ENCODE data around the gene SNED1.

GRCh38 chr2:241126771-241127202 is 128.4 kb downstream of the SNED1 start:
- TF ChIP-seq CTCF (conservative IDR thresholded peaks at IDR 0.05; ENCODE audit: low read depth in 2 of 2): no peak
- no peak for TF ChIP-seq EZH2phosphoT487 (IDR thresholded peaks at IDR 0.05; ENCODE audit: unreplicated experiment)
- TF ChIP-seq NANOG (IDR thresholded peaks at IDR 0.05; ENCODE audit: borderline replicate concordance): no peak
- TF ChIP-seq JUNB (IDR thresholded peaks at IDR 0.05; ENCODE audit: unreplicated experiment): no peak
- TF ChIP-seq POLR2AphosphoS5 (IDR thresholded peaks at IDR 0.05; ENCODE audit: low read depth): no peak
- no peak for TF ChIP-seq REST (IDR thresholded peaks at IDR 0.05; ENCODE audit: unreplicated experiment)
- no peak for TF ChIP-seq STAT1 (IDR thresholded peaks at IDR 0.05; ENCODE audit: unreplicated experiment)
- no peak for TF ChIP-seq CREB1 (CRISPR knock-in tag; IDR thresholded peaks at IDR 0.05; ENCODE audit: low read depth)
- no peak for TF ChIP-seq ZNF331 (CRISPR knock-in tag; IDR thresholded peaks at IDR 0.05; ENCODE audit: low read depth)

All from GM23338 (cell line).